GM18867 (cell line): ENCODE measurements around the gene BPTF.
"Not testable (repeated sequence)": the region's sequence is repeated elsewhere in the genome, so short reads cannot be mapped to it uniquely, and the experiment has no call there.

Experiments
- ATAC-seq: cut with Tn5 transposase; IDR thresholded peaks from one replicate; pipeline ENCODE4 v1.9.1; 2021; ENCODE audit warnings: mild to moderate bottlenecking, moderate library complexity; ENCODE audit not compliant: unreplicated experiment

BPTF gene

DNA sequence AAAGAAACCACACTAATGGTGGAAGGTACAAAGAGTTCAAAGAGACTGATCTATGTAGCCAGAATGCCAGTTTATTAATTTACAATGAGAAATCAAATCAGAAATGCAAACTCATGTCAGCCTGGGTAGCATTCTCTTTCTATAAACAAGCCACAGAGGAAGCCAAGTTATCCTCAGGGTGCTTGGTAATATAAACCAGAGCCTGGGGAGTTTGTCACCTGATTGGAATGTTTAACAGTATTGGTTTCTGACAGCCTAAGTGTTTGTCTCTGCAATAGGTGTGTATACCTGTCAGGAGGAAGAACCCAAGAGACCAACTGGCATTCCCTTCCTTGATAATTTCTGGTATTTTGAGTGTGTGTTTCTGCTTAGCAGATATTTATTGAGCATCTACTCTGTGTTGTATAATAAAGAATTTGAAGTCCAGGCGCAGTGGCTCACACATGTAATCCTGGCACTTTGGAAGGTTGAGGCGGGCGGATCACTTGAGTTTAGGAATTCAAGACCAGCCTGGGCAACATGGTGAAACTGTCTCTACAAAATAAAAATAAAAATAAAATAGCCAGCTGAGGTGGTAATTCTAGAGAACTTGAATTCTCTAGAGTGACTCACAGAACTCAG, 174.1 kb downstream of the BPTF start:
- no peak for ATAC-seq

DNA sequence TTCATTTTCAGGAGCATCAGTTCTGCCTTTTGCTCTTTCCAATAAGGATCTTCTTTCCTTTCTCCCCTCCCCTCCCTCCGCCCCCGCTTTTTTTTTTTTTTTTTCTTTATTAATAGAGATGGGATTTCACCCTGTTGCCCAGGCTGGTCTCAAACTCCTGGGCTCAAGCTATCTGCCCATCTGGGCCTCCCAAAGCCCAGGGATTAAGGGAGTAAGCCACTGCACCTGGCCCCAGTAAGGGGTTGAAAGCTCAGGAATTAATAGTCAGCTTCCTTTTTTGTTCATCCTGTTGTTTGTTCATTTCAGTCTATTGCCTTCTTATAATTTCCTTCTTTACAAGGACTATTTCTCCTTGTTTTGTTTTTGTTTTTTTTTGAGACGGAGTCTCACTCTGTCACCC, 178.9 kb downstream of the BPTF start:
- ATAC-seq = no peak

GRCh38 chr17:68006797-68007196, 181.5 kb downstream of the BPTF start:
- no peak for ATAC-seq

DNA sequence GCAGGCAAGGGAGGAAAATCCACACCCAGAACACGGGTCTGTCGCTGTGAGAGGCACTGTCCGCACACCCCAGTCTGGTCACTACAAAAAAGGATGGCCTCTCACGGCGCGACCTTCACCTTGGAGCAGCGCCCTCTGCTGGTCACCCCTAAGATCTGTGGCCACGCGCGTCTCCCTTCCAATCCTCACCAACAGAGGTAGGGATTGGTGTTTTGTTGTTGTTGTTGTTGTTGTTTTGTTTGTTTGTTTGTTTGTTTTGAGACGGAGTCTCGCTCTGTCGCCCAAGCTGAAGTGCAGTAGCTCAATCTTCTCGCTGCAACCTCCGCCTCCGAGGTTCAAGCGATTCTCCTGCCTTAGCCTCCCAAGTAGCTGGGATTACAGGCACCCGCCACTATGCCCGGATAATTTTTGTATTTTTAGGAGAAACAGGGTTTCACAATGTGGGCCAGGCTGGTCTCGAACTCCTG, 185.9 kb downstream of the BPTF start:
- peak; percentile 72 for ATAC-seq

- ATAC-seq = no peak
Measured at GRCh38 chr17:68013385-68013784, 188.1 kb downstream of the BPTF start.

DNA sequence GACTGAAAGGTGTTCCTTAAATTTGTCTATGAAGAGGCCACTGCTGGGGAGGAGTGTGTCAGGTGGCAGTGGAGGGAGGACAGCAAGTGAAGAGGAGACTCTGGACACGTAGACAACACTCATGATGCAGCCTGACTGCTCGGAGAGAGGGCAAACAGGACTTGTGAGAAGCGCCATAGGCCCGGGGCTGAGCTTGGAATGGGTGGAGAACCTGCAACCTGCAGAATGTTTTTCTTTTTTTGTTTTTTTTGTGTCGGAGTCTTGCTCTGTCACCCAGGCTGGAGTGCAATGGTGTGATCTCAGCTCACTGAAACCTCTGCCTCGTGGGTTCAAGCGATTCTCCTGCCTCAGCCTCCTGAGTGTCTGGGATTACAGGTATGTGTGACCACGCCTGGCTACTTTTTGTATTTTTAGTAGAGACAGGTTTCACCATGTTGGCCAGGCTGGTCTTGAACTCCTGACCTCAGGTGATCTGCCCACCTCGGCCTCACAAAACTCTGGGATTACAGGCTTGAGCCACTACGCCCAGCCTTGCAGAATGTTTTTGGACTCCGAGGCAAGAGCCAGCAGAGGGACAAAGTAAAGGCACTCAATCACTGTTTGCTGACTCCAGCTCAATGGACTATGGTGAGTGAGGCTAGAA, 189.9 kb downstream of the BPTF start:
- no peak for ATAC-seq

DNA sequence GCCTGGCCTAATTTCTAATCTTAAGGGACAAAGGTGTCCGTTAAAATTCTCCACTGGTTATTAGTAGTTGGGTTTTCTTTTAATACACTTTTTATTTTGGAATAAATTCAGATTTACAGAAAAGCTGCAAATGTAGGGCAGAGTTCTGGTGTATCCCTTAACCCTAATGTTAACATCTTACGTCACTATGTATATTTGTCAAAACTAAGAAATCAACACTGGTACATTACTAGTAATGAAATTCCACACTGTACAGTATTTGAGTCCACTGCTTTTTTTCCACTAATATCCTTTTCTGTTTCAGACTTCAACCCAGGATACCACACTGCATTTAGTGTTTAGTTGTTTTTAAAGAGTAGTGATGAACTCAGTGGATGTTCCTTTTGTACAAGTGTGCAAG, 191.5 kb downstream of the BPTF start:
- no peak for ATAC-seq

DNA sequence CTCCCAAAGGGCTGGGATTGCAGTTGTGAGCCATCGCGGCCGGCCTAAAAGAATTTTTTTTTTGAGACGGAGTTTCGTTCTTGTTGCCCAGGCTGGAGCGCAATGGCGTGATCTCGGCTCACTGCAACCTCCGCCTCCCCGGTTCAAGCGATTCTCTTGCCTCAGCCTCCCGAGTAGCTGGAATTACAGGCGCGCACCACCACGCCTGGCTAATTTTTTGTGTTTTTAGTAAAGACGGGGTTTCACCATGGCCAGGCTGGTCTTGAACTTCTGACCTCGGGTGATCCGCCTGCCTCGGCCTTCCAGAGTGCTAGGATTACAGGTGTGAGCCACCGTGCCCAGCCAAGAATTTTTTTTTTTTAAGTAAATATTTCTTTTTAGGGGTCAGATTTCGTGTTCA, 193.2 kb downstream of the BPTF start:
- not testable (repeated sequence) for ATAC-seq

GRCh38 chr17:68019336-68019674, 194.0 kb downstream of the BPTF start:
- no peak for ATAC-seq

GRCh38 chr17:68019675-68020408, 194.5 kb downstream of the BPTF start:
- peak; percentile 90 for ATAC-seq

DNA sequence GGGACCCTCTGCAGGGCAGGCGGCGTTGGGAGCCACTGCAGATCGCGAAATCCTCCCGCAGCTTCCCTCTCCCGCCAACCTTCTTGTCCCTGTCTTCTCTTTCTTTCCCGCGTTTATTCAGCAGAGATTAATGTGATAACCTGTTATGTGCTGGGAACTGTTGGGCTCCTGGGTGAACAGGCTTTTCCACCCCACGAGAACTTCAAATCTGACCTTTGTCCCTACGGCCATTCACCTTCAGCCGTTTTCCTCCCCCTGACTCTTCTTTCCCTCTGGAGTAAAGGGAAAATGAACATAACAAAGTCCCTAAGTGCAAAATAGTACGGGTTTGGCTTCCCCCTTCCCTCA, 195.1 kb downstream of the BPTF start:
- ATAC-seq = no peak

- not testable (repeated sequence) for ATAC-seq
Measured at GRCh38 chr17:68020791-68021190, 195.5 kb downstream of the BPTF start.

- ATAC-seq = no peak
Measured at GRCh38 chr17:68021963-68022362, 196.7 kb downstream of the BPTF start.

DNA sequence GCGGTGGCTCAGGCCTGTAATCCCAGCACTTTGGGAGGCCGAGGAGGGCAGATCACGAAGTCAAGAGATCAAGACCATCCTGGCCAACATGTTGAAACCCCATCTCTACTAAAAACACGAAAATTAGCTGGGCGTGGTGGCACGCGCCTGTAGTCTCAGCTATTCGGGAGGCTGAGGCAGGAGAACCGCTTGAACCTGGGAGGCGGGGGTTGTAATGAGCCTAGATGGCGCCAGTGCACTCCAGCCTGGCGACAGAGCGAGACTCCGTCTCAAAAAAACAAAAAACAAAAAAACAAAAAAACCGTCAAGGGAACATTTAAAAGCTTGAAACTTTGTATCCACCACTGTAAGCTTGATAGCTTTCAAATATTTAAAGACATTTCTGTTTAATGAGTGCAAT, 197.2 kb downstream of the BPTF start:
- ATAC-seq = not testable (repeated sequence)

- no peak for ATAC-seq
Measured at GRCh38 chr17:68029512-68030215, 204.4 kb downstream of the BPTF start.
